RKO (cell line): ENCODE results near the gene RBBP8NL.
"Not testable (repeated sequence)": the region's sequence is repeated elsewhere in the genome, so short reads cannot be mapped to it uniquely, and the experiment has no call there.

ENCODE experiments used
- DNase-seq: peaks from one replicate; pipeline ENCODE4 v3.0.0-alpha.2; 2016; ENCODE audit warnings: low spot score

The RBBP8NL gene

DNA sequence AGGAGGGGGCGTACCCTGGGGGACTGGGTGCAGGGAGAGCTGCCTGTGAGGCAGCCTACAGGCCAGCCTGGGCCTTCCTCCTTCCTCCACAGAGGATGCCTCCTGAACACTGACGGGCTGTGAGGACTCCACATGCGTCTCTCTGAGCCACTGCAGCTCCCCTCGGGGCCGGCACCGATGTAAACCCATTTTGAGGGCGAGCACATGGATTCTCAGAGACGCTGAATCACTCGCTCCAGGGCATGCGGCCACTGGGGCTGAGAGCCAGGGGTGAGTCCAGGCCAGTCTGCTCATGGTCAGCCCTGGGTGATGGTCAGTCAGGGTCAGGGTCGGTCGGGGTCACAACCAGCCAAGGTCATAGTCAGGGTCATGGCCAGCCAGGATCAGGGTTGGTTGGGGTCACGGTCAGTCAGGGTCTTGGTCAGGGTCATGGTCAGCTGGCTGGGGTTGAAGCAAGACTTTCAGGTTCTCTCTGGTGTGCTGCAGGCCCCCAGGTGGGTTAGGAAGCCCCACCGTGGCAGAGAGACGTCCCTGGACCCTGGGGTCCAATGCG lies 14.7 kb upstream of the RBBP8NL start:
- no peak for DNase-seq

DNA sequence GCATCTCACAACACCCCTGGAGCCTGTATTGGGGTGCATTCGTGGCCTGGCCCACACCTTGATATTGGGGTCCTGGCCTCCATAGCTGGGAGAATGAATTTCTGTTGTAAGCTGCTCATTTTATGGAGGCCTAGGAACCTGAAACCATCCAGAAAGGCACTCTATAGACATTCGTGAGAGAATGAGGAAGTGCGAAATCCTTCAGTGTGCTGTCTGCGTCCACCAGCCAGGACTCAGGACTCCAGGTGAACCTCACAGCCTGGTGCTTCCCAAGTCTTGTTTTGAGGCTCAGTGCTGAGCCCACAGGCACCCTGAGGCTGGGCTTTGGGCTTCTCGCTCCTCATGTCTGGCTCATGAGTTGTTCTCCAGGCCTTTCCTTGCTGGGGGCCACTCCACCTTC lies 11.9 kb upstream of the RBBP8NL start:
- no peak for DNase-seq

DNA sequence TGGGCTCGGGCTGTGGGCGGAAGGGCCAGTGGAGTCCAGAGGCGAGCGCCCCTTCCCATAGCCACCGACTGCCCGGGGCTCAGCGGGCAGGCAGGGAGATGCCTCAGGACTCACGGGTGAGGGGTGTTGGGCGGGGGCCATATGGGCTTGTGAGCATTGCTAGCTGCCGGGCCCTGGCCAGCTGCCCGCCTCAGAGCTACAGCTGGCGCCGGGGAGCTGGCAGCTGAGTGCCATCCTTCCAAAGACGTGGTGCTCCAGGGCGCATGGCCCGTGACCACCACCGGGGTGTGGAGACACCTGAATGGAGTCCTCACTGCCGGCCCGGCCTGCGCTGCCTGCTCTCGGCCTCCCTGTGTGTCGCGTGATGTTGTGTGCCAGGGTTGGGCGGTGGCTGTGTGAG lies 10.6 kb upstream of the RBBP8NL start:
- DNase-seq: no peak

DNA sequence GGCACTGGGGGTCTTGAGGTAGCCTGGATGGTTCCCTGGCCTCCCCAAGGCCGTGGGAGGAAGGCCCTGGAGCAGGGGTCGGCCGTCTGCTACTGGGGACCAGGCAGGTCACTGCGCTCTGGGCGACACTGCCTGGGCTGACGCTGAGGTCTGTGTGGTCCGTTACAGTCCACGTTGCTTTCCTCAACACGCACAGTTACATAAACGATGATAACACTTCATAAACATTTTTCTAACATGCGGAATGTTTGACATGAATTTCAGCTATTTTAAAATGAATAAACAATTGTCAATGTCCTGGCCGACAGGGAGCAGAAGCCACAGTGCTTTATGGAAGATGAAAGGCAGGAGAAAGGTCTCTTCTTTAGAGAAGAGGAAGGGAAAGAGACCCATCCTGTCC lies 10.2 kb upstream of the RBBP8NL start:
- no peak for DNase-seq

DNA sequence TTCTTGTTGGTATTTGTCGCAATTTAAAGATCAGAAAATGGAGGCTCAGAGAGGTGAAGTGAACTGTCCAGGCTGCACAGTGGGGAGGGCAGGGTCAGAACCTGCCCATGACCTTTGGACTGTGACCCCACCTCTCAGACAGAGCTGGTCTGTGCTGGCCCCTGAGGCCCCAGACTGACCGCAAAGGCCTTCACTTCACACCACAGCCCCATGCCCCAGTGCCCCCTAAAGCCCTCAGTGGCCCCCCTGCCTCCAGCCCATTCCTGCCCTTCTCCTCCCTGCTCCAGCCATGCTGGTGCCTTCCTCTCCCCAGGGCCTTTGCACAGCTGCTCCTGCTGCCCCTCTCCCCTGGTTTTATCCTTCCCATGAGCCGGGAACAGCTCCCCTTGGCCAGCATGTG lies 9.4 kb upstream of the RBBP8NL start:
- DNase-seq: no peak

DNA sequence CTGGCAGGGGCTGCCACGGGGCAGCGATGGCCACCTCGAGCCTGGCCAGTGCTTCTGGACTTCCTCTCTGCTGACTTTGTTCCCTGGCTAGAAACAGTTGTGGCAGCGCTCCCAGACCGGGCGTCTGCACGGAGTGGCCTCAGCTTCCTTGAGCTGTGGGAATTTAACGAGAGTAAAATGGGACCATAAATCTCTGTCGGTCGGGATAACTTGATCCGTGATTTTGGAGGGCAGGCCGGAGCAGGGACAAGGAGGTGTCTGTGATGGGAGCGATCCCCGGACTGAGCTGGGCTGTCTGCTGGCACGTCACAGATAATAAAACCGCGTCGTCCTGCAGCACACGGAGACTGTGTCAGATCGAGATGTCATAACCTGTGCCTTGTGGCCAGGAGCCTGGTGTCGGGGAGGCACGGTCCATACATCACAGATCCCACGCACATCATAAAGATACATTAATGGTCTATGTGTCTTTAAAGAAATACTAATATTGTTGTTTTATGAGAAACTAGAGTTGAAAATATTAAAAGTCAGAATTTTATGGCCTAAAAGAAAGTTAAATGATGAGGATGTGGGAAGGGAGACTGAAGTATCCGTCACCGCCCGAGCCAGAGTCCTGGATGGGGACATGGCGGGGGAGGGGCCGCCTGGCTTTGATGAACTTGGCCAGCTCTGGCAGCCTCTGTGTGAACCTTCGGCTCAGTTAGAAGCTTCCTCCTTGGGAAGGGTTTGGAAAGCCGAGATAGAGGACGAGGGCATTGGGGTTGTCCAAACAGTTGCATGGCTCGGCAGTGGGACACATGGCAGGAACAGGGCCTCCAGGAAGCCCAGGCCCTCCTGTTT lies 6.5 kb upstream of the RBBP8NL start:
- DNase-seq: no peak

DNA sequence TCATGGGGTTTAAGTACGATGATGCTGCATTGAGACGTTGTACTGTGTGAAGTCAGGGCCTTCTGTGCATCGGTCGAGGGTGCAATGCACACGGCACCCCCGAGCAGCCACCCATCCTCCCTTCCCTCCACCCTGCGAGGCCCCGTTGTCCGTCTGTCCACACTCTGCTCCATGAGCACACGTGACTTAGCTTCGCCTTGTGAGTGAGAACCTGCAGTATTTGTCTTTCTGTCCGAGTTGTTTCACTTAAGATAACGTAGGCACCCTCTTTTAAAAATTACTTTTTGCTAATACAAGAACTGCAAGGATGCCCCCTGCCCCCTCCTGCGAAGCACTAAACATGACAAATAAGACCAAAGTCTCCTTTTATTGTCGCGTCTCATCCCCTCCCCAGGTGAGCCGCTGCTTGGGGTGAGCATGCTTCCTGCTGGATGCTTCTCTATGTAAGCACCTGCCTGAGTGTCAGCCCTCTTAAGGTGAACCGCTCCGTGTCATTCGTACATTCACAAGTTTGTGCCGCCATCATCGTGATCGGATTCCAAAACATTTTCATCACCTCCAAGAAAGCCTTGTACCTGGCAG lies 3.6 kb upstream of the RBBP8NL start:
- no peak for DNase-seq

DNA sequence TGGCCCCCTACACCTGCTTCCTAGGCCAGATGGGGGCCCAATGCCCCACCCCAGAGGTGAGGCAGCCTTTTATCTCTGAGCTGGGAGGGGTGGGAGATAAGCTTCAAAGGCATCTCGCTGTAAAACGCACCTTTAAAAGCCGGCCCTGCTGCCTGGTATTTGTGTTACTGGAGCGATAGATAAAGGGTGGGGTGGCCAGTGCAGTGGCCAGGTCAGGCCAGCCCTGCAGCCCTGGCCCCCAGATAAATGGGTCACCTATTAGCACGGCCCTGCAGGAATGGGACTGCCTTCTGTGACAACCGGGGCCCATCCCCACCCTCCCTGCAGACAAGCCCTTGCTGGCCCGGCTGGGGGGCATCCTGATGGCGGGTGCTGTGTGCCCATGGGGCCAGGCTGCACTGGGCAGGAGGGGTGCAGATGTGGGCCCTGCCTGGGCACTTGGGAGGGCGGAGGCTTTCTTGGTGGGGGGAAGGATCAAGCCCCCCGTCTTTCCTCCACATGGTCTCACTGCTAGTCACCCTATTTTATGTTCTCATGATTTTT lies 3.0 kb upstream of the RBBP8NL start:
- DNase-seq: no peak

DNA sequence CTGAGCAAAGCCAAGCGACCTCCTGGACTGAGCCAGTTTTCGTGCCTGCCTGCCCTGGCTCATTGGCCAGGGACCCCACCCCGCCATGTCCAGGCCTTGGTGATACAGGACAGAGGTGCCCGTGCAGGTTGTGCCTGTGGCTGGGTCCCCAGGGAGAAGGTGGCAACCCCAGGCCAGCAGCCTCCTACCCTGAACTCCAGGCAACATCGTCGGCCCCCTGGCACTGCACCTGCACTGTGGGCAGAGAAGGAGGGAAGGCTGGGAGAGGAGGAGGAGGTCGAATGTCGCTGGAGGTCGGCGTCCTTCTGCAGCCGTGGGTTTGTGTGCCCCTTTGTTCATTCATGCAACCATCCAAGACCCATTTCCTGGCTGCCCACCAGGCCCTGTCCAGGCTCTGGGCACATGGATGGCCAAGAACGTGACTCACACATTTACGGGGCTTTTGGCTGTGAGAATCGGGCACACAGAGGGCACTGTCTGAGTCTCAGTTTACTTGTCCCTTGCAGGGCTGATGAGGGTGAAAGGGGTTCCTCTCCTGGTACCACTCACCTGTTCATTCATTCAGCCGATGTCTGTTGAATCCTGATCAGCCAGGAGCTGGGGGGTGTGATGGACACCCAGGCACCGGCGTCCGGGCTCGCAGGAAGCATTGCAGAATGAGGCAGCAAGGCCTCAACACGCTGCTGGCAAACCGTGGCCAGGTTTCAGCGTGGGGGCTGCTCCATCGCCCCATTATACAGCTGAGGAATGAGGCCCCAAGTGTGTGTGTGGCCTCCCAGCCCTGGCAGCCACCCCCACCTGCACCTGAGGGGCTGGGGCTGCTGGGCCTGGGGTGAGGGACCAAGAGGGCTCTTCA lies 2.3 kb upstream of the RBBP8NL start:
- no peak for DNase-seq

DNA sequence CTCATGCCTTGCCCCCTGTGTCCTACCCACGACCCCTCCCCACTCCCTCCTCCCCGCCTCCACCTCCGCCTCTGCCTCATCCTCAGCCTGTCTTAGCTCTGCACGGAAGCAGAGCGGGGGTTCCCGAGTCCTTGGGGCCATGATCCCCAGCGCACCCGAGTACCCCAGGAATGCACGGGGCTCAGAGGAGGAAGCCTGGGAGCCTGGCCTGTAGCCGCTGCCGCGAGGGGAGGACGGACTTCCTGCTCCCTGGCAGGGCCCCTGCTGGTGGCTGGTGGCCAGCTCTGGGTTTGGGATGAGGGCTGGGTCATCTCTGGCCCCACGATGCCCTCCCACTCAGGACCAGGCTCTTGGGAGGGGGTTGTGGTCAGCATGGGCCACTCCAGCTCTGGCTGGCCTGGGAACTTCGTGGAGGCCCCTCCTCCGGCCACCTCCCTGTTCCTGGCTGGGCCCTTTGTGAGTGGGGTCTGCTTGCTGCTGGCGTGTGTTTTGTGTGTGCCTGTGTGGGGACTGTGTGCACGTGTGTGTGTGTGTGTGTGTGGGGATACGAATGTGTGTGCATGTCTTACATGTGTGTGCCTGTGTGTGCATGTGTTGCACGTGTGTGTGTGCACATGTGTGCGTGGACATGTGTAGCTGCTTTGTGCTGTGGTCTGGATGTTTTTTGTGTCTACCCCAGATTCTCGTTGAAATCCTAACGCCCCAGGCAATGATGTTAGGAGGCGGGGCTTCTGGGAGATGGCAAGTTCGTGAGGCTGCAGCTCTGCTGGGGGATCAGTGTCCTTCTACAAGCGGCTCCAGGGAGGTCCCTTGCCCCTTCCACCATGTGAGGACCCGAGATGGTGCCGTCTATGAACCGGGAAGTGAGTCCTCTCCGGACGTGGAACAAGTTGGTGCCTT lies 1.3 kb upstream of the RBBP8NL start:
- no peak for DNase-seq

DNA sequence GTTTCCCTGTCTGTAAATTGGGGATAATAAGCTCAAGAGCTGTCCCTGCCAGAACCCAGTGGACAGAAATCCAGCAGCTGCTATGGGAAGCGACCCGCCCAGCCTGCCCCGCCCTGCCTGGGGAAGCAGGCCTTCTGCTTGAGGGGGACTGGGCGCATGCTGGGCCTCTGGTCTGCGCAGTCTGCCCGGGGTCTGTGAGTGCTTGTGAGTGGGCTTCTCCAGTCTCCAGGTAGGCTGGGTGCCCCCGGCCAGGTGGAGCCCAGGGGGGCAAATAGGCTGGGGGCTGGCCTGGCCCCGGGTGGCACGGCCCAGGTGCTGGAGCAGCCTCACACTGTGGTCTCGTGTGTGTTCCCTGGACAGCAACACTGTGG lies 648 bp upstream of the RBBP8NL start:
- DNase-seq: no peak

DNA sequence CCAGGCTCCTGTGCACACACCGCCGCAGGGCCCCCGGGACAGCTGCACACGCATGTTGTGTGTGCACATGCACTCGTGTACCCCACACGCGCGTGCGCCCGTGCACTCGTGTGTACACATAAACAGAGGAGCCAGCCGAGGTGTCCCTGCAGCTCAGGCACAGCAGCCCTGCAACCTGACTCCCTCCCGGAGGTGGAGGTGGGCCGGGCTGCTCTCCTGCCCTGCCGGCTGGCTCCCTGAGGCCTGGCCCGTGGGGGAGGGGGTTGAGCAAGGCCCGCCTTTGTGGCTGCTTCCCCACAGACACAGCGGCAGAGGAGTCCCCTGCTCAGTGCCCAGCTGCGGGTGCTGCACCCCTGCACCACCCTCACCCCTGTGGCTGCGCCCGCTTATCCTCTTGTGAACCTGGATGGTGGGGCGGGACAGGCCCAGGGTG lies 624 bp downstream of the RBBP8NL start:
- DNase-seq: no peak

DNA sequence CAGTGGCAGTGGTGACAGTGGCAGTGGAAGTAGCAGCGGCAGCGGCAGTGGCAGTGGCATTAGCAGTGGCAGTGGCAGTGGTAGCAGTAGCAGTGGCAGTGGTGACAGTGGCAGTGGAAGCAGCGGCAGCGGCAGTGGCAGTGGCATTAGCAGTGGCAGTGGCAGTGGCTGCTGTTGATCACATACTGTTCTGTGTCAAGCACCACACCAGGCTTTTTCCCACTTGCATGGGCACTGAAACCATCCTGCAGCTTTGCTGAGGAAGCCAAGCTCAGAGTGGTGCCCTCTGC lies 1.3 kb downstream of the RBBP8NL start:
- DNase-seq: not testable (repeated sequence)

DNA sequence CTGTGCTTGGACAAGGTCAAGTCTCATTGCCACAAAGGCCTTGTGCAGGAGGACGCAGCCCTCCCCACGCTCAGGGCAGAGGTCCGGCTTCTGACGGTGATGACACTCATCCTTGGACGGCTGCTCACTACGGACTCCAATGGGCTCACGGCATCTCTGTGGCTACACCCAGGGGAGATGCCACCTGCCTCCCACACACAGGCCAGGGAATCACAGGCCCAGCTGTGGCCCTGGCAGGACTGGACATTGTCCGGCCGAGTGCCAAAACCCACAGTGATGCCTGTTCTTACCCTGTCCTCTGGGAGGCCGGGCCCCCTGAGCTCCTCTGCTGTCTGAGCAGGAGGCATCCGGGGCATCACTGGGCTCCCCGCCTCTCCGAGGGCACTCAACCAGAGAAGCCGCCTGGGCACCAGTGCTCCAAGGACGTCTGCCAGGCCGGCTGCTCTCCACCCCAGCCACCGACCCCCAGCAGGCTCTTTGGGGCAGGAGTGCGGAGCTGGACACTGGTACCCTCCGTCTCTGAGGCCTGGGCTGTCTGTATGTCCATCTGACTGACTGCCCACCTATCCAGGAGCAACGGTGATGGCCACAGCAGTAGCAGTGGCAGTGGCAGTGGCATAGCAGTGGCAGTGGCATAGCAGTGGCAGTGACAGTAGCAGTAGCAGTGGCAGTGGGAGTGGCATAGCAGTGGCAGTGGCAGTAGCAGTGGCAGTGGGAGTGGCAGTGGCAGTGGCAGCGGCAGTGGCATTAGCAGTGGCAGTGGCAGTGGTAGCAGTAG lies 1.9 kb downstream of the RBBP8NL start:
- no peak for DNase-seq

DNA sequence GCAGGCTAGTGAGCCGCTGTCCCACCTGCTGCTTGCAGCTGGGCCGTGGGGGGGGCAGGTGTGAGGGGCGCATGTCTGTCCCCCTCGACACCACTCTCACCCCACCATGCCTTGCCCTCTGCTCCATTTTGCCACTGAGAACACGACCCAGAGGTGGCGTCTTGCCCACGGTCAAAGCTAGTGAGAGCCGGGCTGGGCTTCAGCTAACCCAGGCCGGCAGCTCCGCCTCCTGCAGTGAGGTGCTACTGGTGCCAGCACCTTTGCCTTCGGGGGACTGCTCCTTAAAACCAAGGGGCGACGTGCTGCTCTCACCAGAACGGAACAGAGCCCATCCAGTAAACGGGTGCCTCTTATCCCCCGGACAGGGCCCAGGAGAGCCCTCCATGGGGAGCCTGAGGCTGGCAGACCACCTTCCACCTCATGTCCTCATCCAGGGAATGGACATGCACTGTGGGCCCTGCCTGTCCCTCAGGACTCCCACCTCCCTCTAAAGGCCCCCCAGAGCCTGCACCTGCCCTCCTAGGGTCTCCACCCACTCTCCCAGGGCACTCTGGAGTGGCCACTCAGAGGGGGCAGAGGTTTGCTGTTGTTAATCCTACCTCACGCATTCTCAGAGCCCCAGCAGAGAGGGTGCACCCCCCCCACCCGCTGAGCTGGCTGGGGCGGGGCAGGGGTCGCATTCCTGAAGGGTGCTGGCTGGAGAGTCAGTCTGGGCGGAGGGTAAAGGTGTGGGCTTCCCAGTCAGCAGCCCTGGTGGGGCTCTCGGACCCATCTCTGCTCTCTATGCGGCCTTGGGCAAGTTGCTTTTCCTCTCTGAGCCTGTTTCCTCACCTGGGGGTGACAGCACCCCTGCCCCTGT lies 2.9 kb downstream of the RBBP8NL start:
- DNase-seq: no peak

DNA sequence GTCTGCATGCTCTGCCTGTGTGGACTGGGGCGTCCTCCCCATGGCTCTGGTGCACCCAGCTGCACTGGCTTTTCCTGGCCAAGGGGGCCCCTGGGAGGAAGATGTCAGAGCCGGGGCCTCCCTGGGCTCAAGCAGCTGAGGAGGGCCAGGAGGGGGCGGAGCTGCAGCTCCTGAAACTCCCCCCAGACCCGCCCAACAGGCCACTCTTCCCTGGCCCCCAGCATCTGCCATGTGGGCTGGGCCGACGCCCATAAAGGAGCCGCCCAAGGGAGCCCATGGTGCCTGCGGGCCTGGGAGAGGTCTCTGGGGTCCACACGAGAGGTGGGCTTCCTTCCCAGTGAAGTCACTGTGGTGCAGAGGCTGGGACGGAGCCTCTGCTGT lies 4.0 kb downstream of the RBBP8NL start:
- DNase-seq: no peak

DNA sequence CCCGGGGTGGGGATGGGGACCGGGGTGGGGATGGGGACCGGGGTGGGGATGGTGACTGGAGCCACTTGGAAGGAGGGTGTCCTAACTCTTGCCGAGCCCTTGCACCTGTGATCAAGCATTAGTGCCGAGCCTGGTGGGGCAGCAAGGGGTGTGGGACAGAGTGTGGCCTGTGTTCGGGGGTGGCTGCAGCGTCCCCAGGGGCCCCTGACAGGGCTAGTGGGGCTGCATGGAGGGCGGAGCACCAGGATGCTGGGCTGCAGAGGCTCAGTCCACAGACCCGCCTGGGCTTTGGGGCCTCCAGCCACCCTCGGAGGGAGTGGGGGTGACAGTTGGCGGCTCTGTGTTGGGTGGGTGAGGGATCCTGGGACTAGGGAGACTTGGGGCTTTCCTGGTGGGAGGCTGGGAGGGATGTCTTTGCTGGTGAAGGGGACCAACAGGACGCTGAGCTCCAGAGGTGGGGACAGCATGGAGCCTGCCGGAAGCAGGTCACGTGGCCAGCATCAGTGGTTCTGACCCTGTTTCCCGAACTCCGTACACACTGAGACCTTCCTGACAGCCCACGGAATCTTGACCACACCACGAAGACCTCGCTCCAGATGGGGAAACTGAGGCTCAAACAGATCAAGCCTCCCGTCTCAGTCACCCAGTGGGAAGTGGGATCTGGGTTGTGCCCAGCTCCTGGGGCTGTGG lies 4.6 kb downstream of the RBBP8NL start:
- no peak for DNase-seq

DNA sequence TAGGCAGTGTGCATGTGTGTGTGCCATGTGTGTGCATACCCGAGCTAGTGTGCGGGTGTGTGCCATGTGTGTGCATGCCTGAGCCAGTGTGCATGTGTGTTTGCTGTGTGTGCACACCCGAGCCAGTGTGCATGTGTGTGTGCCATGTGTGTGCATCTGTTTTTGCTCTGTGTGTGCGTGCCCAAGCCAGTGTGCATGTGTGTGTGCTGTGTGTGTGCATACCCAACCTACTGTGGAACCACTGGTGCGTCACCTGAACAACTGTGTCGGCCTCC lies 5.7 kb downstream of the RBBP8NL start:
- DNase-seq: no peak
